ENCODE measurements around the gene SMKR1.

Gene SMKR1

DNA sequence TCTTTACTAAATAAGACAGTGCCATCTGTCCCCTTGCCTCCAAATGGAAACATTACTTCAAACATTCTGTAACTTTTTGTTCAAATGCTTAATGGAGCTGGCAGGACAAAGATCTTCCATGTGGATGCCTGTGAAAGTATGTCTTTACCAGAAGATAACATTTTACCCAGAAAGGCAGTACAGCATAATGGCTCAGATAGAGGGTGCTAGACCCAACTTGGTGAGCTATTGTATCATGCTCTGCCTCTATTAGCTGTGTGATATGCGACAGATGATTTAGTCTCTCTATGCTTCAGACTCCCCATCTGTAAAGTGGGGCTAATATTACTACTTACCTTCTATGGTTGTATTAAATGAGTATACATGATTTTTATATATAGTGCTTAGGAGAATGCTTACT lies 8.8 kb upstream of the SMKR1 start:
- no peaks in the 10 kb centered on the region for H3K36me3 ChIP-seq (ENCODE audit: control insufficient read depth, insufficient read depth, low read length)
- H3K4me1 ChIP-seq: peaks cover 15% of the 10 kb centered on the region
- H3K4me3 ChIP-seq (ENCODE audit: low read depth, low read length): no peak overlapping the region
- no peaks in the 10 kb centered on the region for H3K27me3 ChIP-seq (ENCODE audit: control insufficient read depth, insufficient read depth, low read length)
- TF ChIP-seq, protein P1, sequence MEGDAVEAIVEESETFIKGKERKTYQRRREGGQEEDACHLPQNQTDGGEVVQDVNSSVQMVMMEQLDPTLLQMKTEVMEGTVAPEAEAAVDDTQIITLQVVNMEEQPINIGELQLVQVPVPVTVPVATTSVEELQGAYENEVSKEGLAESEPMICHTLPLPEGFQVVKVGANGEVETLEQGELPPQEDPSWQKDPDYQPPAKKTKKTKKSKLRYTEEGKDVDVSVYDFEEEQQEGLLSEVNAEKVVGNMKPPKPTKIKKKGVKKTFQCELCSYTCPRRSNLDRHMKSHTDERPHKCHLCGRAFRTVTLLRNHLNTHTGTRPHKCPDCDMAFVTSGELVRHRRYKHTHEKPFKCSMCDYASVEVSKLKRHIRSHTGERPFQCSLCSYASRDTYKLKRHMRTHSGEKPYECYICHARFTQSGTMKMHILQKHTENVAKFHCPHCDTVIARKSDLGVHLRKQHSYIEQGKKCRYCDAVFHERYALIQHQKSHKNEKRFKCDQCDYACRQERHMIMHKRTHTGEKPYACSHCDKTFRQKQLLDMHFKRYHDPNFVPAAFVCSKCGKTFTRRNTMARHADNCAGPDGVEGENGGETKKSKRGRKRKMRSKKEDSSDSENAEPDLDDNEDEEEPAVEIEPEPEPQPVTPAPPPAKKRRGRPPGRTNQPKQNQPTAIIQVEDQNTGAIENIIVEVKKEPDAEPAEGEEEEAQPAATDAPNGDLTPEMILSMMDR (IDR thresholded peaks at IDR 0.05): peak; percentile 29
- H3K27ac ChIP-seq: peak overlapping the region; percentile 5
- no peaks in the 10 kb centered on the region for H3K79me2 ChIP-seq
- H2AFZ ChIP-seq: no peak overlapping the region
- H3K4me2 ChIP-seq (ENCODE audit: low read length): no peak overlapping the region
- H3K9ac ChIP-seq: no peak overlapping the region
- H3K9me3 ChIP-seq (ENCODE audit: control insufficient read depth, low read length): no peaks in the 10 kb centered on the region

DNA sequence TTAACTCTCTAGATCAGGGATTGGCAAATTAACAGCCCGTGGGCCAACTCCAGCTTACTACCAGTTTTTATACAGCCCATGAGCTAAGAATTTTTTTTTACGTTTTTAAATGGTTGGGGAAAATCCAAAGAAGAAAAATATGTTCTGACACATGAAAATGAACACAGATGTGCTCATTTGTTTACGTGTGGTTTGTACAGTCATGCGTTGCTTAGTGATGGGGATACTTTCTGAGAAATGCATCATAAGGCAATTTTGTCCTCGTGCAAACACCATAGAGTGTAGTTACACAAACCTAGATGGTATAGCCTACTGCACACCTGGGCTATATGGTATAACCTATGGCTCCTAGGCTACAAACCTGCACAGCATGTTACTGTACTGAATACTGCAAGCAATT lies 8.3 kb upstream of the SMKR1 start:
- Histone ChIP-seq H3K79me2 (no peaks in the 10 kb centered on the region), H3K36me3 (ENCODE audit: control insufficient read depth, insufficient read depth, low read length) (no peaks in the 10 kb centered on the region), H3K9ac (no peak overlapping the region), H3K27ac (peak overlapping the region; percentile 5), H3K4me2 (ENCODE audit: low read length) (no peak overlapping the region), H2AFZ (no peak overlapping the region), H3K4me3 (ENCODE audit: low read depth, low read length) (no peak overlapping the region), H3K4me1 (peaks cover 15% of the 10 kb centered on the region), H3K9me3 (ENCODE audit: control insufficient read depth, low read length) (no peaks in the 10 kb centered on the region), H3K27me3 (ENCODE audit: control insufficient read depth, insufficient read depth, low read length) (no peaks in the 10 kb centered on the region)
- TF ChIP-seq, protein P1 (IDR thresholded peaks at IDR 0.05): no peak

DNA sequence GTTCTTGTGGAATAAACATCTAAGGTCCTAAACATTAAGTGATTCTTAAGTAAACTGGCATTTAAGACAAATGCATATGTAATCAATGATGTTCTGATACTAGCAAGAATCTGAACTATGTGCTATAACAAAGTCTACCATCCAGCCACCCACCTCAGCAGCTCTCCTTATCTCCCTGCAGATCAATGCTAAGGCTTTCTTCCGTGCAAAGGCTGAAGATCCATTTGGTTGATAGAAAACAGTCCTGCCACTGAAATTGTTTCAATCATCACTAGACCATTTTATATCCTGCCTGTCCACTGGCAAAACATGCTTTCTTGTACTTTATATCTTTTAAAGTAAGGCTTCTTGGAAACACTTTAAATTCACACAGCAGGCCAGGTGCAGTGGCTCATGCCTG lies 6.3 kb upstream of the SMKR1 start:
- Histone ChIP-seq H3K79me2 (no peaks in the 10 kb centered on the region), H3K4me3 (ENCODE audit: low read depth, low read length) (no peak overlapping the region), H3K4me2 (ENCODE audit: low read length) (no peak overlapping the region), H3K9ac (no peak overlapping the region), H3K4me1 (peaks cover 15% of the 10 kb centered on the region), H2AFZ (no peak overlapping the region), H3K27me3 (ENCODE audit: control insufficient read depth, insufficient read depth, low read length) (no peaks in the 10 kb centered on the region), H3K36me3 (ENCODE audit: control insufficient read depth, insufficient read depth, low read length) (no peaks in the 10 kb centered on the region), H3K27ac (peak overlapping the region; percentile 22), H3K9me3 (ENCODE audit: control insufficient read depth, low read length) (no peaks in the 10 kb centered on the region)
- TF ChIP-seq, protein P1 (IDR thresholded peaks at IDR 0.05): no peak

DNA sequence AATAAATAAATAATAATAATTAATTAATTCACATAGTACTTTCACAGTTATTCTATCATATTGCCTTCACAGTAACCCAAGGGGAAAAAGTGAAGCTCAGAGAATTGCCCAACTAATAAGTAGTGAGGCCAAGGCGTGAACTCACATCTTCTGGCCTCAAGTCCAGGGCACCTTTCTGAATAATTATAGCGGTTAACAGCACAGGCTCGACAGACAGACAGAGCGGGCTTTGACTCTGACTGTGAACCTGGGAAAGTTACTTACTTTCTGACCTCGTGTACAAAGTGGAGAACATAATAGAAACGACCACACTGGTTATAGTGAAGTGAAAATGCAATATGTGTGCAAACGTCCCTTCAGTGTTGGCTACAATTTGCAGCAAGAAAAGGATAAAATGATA lies 5.7 kb upstream of the SMKR1 start:
- H3K4me2 ChIP-seq (ENCODE audit: low read length): no peak overlapping the region
- no peaks in the 10 kb centered on the region for H3K79me2 ChIP-seq
- no peaks in the 10 kb centered on the region for H3K9me3 ChIP-seq (ENCODE audit: control insufficient read depth, low read length)
- H2AFZ ChIP-seq: no peak overlapping the region
- TF ChIP-seq, protein P1 (IDR thresholded peaks at IDR 0.05): no peak
- H3K27me3 ChIP-seq (ENCODE audit: control insufficient read depth, insufficient read depth, low read length): no peaks in the 10 kb centered on the region
- H3K36me3 ChIP-seq (ENCODE audit: control insufficient read depth, insufficient read depth, low read length): no peaks in the 10 kb centered on the region
- H3K9ac ChIP-seq: no peak overlapping the region
- H3K27ac ChIP-seq: no peak overlapping the region
- H3K4me1 ChIP-seq: peaks cover 18% of the 10 kb centered on the region
- H3K4me3 ChIP-seq (ENCODE audit: low read depth, low read length): no peak overlapping the region

DNA sequence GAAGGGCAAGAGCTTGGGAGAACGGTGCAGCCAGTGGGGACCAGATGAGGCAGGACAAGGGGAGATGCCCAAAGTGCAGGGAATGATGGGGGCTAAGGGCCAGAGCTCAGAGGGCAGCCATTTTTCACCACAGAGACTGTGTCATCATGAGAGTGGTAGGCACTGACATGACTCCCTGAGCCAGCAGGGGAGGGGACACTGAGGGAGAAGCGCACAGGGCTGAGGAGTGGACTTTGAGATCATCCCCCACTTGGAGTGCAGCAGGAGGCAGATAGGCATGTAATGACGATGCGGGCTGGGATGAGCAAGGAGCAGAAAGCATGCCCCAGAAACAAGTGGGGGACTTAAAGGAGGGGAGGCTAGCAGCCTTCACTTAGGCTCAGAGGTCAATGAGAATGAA lies 5.2 kb upstream of the SMKR1 start:
- H3K27me3 ChIP-seq (ENCODE audit: control insufficient read depth, insufficient read depth, low read length): no peaks in the 10 kb centered on the region
- H3K9ac ChIP-seq: no peak overlapping the region
- no peaks in the 10 kb centered on the region for H3K36me3 ChIP-seq (ENCODE audit: control insufficient read depth, insufficient read depth, low read length)
- H3K4me3 ChIP-seq (ENCODE audit: low read depth, low read length): no peak overlapping the region
- no peak overlapping the region for H3K27ac ChIP-seq
- H3K79me2 ChIP-seq: no peaks in the 10 kb centered on the region
- H2AFZ ChIP-seq: no peak overlapping the region
- no peak overlapping the region for H3K4me2 ChIP-seq (ENCODE audit: low read length)
- peaks cover 18% of the 10 kb centered on the region for H3K4me1 ChIP-seq
- H3K9me3 ChIP-seq (ENCODE audit: control insufficient read depth, low read length): no peaks in the 10 kb centered on the region
- TF ChIP-seq, protein P1 (IDR thresholded peaks at IDR 0.05): no peak

Measured in parathyroid adenoma (tissue), 2 donors.